Gastroesophageal sphincter (tissue), 4 donors: Measurements from ENCODE around the gene TMEM33. TPM values are rescaled to one million over a fixed set of nuclear protein-coding genes. Genes with fewer than 3 reads are reported as not detected.

Experiments used
- ATAC-seq: fragments of 150-250 bp; one replicate; pipeline ENCODE4 v1.9.1; 2016; ENCODE audit warnings: mild to moderate bottlenecking, moderate library complexity
- H3K27ac ChIP-seq, 4 donors: fragments of 200-600 bp; sonication (generic) in 3 of 4; 1 replicate in 3 of 4; 2 replicates in 1 of 4; pipeline ENCODE4 v1.5.1; 2016 to 2019
- H3K27me3 ChIP-seq: fragments of 200-600 bp; sonication (generic); one replicate; pipeline ENCODE4 v1.5.1; 2019
- H3K36me3 ChIP-seq, 2 donors: fragments of 200-600 bp; sonication (generic); one replicate each; pipeline ENCODE4 v1.5.1; 2019; ENCODE audit warnings: control low read depth in 1 of 2
- H3K4me1 ChIP-seq, 3 donors: fragments of 200-600 bp; sonication (generic); 1 replicate in 2 of 3; 2 replicates in 1 of 3; pipeline ENCODE4 v1.5.1; 2016 to 2019; ENCODE audit warnings: control low read depth in 2 of 3
- H3K4me3 ChIP-seq, 2 donors: fragments of 200-600 bp; sonication (generic); one replicate each; pipeline ENCODE4 v1.5.1; 2019; ENCODE audit warnings: mild to moderate bottlenecking in 1 of 2, moderate library complexity in 1 of 2
- H3K9me3 ChIP-seq, 3 donors: fragments of 200-600 bp; sonication (generic); one replicate each; pipeline ENCODE4 v1.5.1; 2017 to 2019; ENCODE audit warnings: control low read depth in 2 of 3
- EP300 ChIP-seq: sonication (generic); formaldehyde crosslinking; IDR thresholded peaks from one replicate; pipeline ENCODE4 v1.6.1; 2017; ENCODE audit warnings: antibody characterized with exemption, mild to moderate bottlenecking
- POLR2A ChIP-seq, 2 donors: fragments of 450-650 bp; IDR thresholded peaks; one replicate each; pipeline ENCODE4 v1.6.1; 2017; ENCODE audit warnings: antibody characterized with exemption in 2 of 2, mild to moderate bottlenecking in 2 of 2, moderate library complexity in 1 of 2
- POLR2AphosphoS5 ChIP-seq: sonication (generic); formaldehyde crosslinking; IDR thresholded peaks from one replicate; pipeline ENCODE4 v1.6.1; 2017; ENCODE audit warnings: antibody characterized with exemption
- WGBS, 2 donors: methylation state at CpG; one replicate each; pipeline ENCODE4 v1.1.5; 2018; ENCODE audit warnings: low coverage in 1 of 2; 5-methylcytosine and 5-hydroxymethylcytosine counted together
- small RNA-seq, 4 donors: library from RNA; depleted of rRNA; stranded (forward); fragments of <200 nt; gene quantifications; one replicate each; pipeline ENCODE3, GENCODE V24; 2016
- total RNA-seq, 4 donors: library from RNA; depleted of rRNA; stranded (reverse); fragments of >200 nt; gene quantifications; one replicate each; pipeline ENCODE4 v1.1.0, GENCODE V29; 2016
- TF ChIP-seq, protein P1 (sequence below), 4 experiments: fragments of 200-600 bp in 2 of 4; fragments of 450-650 bp in 2 of 4; sonication (generic) in 1 of 4; IDR thresholded peaks; one replicate each; pipeline ENCODE4 v1.5.1; 2017 to 2019; ENCODE audit warnings: antibody characterized with exemption in 4 of 4, mild to moderate bottlenecking in 2 of 4, moderate library complexity in 2 of 4

TMEM33 gene
- total RNA-seq, 4 donors from 2014 or later, result 24.4 to 33.5 (median 26.6) TPM

DNA sequence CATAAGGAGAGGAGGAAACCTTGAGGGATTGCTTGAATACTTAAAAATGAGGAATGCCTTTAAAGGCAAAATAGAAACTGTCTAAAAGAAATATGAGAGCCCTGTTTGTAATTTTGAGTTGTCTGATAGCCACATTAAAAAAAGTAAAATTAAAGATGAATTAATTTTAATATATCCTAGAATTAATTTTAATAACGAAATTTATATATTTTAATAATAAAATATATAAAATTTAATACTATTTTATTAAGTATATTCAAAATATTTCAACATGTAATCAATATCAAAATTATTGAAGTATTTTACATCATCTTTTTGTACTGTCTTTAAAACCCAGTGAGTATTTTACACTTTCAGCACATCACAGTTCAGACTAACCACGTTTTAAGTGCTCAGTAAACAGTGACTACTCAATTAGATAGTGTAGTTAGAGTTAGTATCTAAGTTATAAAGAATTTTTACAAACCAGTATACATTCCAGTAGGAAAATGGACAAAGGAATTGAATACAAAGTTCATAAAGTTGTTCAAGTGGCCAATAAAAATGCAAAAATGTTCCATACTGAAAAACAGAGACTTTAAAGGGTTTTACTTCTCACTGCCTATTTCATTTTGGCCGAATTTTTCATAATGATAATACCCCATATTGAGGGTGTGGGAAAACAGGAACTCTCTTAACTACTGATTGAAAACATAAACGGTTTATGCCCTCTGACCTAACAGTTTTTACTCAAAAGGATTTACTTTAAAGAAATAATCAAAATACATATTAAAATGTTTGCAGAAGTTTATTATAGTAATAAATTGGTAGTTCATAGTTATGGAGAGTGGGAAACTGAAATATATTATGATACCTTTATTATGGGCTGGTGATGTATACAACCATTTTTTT is 58.0 kb downstream of the TMEM33 start:
- Histone ChIP-seq H3K9me3 (no peaks in the 10 kb centered on the region), H3K4me3 (no peak overlapping the region), H3K27ac (no peak overlapping the region), H3K27me3 (no peaks in the 10 kb centered on the region), H3K36me3 (no peaks in the 10 kb centered on the region), H3K4me1 (peaks cover 5 to 35% (median 12%) of the 10 kb centered on the region in 3 donors)
- 77 to 80% methylated on average over 4 of the region's 4 CpGs for WGBS, 2 donors
- ATAC-seq, result no peak
- no peak for TF ChIP-seq POLR2A (IDR thresholded peaks at IDR 0.05)
- TF ChIP-seq EP300, result no peak

DNA sequence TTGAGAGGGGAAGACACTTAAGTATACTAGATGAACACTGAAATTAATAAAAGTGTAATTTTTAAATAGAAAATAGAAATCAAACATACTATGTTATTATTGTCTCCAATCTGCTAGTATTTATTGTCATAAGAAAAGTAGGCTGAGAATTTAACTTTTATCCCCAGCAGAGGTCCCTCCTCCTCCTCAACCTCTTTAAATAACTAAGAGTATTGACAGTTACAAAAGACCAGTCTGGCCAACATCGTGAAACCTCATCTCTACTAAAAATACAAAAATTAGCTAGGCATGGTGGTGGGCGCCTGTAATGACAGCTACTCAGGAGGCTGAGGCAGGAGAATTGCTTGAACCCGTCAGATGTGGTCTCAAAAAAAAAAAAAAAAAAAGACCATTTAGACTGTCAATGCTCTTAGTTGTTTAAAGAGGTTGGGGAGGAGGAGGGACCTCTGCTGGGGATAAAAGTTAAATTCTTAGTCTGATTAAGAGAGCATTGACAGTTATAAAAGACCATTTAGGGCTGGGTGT is 59.3 kb downstream of the TMEM33 start:
- Histone ChIP-seq H3K36me3 (no peaks in the 10 kb centered on the region), H3K9me3 (no peaks in the 10 kb centered on the region), H3K4me1 (peaks cover 5 to 23% (median 11%) of the 10 kb centered on the region in 3 donors), H3K27me3 (no peaks in the 10 kb centered on the region), H3K27ac (no peak overlapping the region), H3K4me3 (no peak overlapping the region)
- TF ChIP-seq, protein P1, sequence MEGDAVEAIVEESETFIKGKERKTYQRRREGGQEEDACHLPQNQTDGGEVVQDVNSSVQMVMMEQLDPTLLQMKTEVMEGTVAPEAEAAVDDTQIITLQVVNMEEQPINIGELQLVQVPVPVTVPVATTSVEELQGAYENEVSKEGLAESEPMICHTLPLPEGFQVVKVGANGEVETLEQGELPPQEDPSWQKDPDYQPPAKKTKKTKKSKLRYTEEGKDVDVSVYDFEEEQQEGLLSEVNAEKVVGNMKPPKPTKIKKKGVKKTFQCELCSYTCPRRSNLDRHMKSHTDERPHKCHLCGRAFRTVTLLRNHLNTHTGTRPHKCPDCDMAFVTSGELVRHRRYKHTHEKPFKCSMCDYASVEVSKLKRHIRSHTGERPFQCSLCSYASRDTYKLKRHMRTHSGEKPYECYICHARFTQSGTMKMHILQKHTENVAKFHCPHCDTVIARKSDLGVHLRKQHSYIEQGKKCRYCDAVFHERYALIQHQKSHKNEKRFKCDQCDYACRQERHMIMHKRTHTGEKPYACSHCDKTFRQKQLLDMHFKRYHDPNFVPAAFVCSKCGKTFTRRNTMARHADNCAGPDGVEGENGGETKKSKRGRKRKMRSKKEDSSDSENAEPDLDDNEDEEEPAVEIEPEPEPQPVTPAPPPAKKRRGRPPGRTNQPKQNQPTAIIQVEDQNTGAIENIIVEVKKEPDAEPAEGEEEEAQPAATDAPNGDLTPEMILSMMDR (IDR thresholded peaks at IDR 0.05), result no peak
- TF ChIP-seq POLR2A (IDR thresholded peaks at IDR 0.05) (no peak), POLR2AphosphoS5 (no peak), EP300 (no peak)
- no peak for ATAC-seq
- WGBS, 2 donors, result 73 to 90% methylated on average over 3 of the region's 3 CpGs

DNA sequence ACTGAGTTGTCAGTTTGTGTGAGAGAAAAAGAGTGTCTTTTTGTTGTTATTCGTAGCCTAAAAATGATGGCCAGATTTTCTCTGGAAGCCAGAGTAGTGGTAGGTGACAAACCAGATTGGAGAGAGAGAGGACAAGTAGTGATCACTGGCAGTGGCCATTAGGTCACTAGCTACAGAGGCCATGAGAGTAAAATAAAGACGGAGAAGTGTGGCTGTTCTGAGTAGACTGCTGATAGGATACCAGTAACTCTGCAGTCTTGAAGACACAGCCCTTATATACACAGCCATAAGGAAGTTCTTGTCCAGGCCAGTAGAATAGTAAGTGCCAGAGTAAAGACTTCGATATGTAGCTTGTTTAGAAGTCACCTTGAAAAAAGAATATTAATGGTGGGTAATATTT is 62.8 kb downstream of the TMEM33 start:
- Histone ChIP-seq H3K4me3 (no peak overlapping the region), H3K27me3 (no peaks in the 10 kb centered on the region), H3K9me3 (no peaks in the 10 kb centered on the region), H3K27ac (no peak overlapping the region), H3K36me3 (peaks cover 0 to 9% of the 10 kb centered on the region in 2 donors), H3K4me1 (no peaks in the 10 kb centered on the region)
- 73 to 90% methylated on average over 2 to 3 of the region's 3 CpGs for WGBS, 2 donors
- TF ChIP-seq EP300 (no peak), POLR2A (IDR thresholded peaks at IDR 0.05) (no peak)
- ATAC-seq, result no peak

DNA sequence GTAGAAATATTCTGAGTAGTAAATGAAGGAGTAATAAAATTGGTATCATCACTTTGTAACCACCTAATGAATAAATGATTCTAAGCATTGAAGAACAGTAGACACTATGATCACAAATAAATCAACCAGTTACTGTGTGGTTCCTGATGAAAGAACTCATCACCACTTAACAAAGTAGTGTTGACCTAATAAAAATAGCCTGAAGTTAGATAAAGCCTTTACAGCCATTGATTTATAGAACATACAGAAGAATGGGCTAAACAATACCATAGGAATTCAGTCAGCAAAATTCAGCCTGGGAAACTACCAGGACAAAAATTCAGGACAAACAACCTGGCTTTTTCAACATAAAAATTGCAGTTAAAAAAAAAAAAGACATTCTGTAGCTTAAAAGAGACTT is 64.1 kb downstream of the TMEM33 start:
- H3K4me3 ChIP-seq, result no peak overlapping the region
- no peak overlapping the region for H3K27ac ChIP-seq
- H3K4me1 ChIP-seq, result no peaks in the 10 kb centered on the region
- no peaks in the 10 kb centered on the region for H3K9me3 ChIP-seq
- H3K27me3 ChIP-seq, result no peaks in the 10 kb centered on the region
- peaks cover 0 to 16% of the 10 kb centered on the region in 2 donors for H3K36me3 ChIP-seq
- ATAC-seq, result no peak
- TF ChIP-seq EP300 (no peak), POLR2A (IDR thresholded peaks at IDR 0.05) (no peak)
- TF ChIP-seq, protein P1 (IDR thresholded peaks at IDR 0.05), result no peak

DNA sequence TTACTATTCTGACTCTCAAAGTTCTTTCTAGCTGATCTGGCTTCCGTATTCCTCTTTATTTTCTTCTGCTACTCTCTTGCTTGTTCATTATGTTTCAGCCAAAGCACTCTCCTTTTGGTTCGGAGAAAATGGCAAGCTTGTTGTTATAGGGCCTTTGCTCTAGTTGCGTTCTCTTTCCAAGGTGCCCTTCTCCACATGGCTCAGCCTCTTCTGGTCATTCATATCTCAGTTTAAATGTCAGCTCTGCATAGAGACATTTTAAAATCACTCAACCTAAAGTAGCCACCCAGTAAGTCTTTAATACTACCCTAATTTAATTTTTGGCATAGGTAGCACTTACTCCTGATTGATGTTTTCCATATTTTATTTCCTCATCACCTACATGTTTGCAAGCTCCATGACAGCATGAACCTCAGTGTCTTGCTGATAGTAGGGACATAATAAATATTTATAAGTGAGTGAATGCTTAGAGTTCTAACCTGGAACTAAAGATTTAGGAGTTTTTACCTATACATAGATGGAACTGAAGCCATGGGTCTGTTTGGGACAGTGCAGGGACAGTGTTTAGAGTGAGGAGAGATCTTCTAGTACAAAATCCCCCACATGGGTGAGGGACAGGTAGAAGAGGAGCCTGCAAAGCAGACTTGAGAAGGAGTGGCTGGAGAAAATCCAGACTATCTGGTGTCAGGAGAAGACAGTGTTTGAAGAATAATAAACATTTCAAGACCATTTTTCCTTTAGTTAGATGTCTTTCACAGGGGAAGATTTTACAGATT is 73.0 kb downstream of the TMEM33 start:
- ATAC-seq, result no peak
- Histone ChIP-seq H3K9me3 (no peaks in the 10 kb centered on the region), H3K36me3 (peaks cover 0 to 34% of the 10 kb centered on the region in 2 donors), H3K27ac (no peak overlapping the region), H3K4me1 (no peaks in the 10 kb centered on the region), H3K27me3 (no peaks in the 10 kb centered on the region), H3K4me3 (no peak overlapping the region)
- 90 to 98% methylated on average over 3 of the region's 3 CpGs for WGBS, 2 donors
- no peak for TF ChIP-seq EP300
- TF ChIP-seq, protein P1 (IDR thresholded peaks at IDR 0.05), result no peak
- no peak for TF ChIP-seq POLR2A (IDR thresholded peaks at IDR 0.05)
- no peak for TF ChIP-seq POLR2AphosphoS5

Small RNA genes within 50 kb of the gene (small RNA-seq; reads per million reads assigned to genes)
- gene AC108210.2, result 0 reads per million in 4 donors

Other genes starting within 250 kb of the TMEM33 start
- under 1 TPM in 1 of 4 donors, not detected in 3; 0.67 TPM for gene PHOX2B, start 186.7 kb upstream of the TMEM33 start, total RNA-seq
- gene DCAF4L1, start 46.3 kb downstream of the TMEM33 start, total RNA-seq, result under 1 TPM in 3 of 4 donors, not detected in 1; 0.12 to 0.47 (median 0.13) TPM
- 10 to 100 TPM; 39.4 to 54.9 (median 46.7) TPM for gene SLC30A9, start 55.1 kb downstream of the TMEM33 start, total RNA-seq
- under 1 TPM in 2 of 4 donors, not detected in 2; 0.12 to 0.27 TPM for gene BEND4, start 217.2 kb downstream of the TMEM33 start, total RNA-seq